Glomerular endothelial cell (primary cell): ENCODE measurements around the gene FANCD2OS. TPM values are rescaled to one million over a fixed set of nuclear protein-coding genes. Genes with fewer than 3 reads are reported as not detected.
"Not testable (repeated sequence)": the region's sequence is repeated elsewhere in the genome, so short reads cannot be mapped to it uniquely, and the experiment has no call there.

Experiments
- DNase-seq: peaks from one replicate; pipeline ENCODE4 v3.0.0-alpha.2; 2011; ENCODE audit warnings: low read depth, low spot score; ENCODE audit errors: extremely low read depth
- total RNA-seq: library from RNA; depleted of rRNA; stranded (reverse); fragments of >200 nt; gene quantifications from 2 replicates; pipeline ENCODE4 v1.2.3, GENCODE V29; 2015

Gene FANCD2OS
- not detected in 2 replicates for total RNA-seq

GRCh38 chr3:10108091-10108490 is at the start of gene FANCD2OS:
Gene FANCD2OS (minus strand): TSS chr3:10108255. CDS start chr3:10104774, 3,481 bp downstream.
- DNase-seq, result no peak

GRCh38 chr3:10157031-10157430 is 49.0 kb upstream of the FANCD2OS start:
- no peak for DNase-seq

GRCh38 chr3:10155658-10156057 is 47.6 kb upstream of the FANCD2OS start:
- no peak for DNase-seq

GRCh38 chr3:10155123-10155472 is 47.0 kb upstream of the FANCD2OS start:
- no peak for DNase-seq

- no peak for DNase-seq
Observed at GRCh38 chr3:10154335-10155122, 46.5 kb upstream of the FANCD2OS start.

- no peak for DNase-seq
Observed at GRCh38 chr3:10150987-10151386, 42.9 kb upstream of the FANCD2OS start.

GRCh38 chr3:10149226-10149625 is 41.2 kb upstream of the FANCD2OS start:
- no peak for DNase-seq

- no peak for DNase-seq
Observed at GRCh38 chr3:10145685-10146084, 37.6 kb upstream of the FANCD2OS start.

GRCh38 chr3:10142707-10143560 is 34.9 kb upstream of the FANCD2OS start:
- DNase-seq, result no peak

GRCh38 chr3:10140996-10141546 is 33.0 kb upstream of the FANCD2OS start:
- DNase-seq, result no peak

GRCh38 chr3:10137178-10137577 is 29.1 kb upstream of the FANCD2OS start:
- no peak for DNase-seq

GRCh38 chr3:10136426-10137005 is 28.5 kb upstream of the FANCD2OS start:
- DNase-seq, result no peak

GRCh38 chr3:10135872-10136271 is 27.8 kb upstream of the FANCD2OS start:
- not testable (repeated sequence) for DNase-seq

- no peak for DNase-seq
Observed at GRCh38 chr3:10122724-10123123, 14.7 kb upstream of the FANCD2OS start.

- DNase-seq, result no peak
Observed at GRCh38 chr3:10121064-10121463, 13.0 kb upstream of the FANCD2OS start.

- no peak for DNase-seq
Observed at GRCh38 chr3:10119376-10119775, 11.3 kb upstream of the FANCD2OS start.

- no peak for DNase-seq
Observed at GRCh38 chr3:10116928-10117327, 8.9 kb upstream of the FANCD2OS start.

- DNase-seq, result no peak
Observed at GRCh38 chr3:10116138-10116460, 8.0 kb upstream of the FANCD2OS start.

GRCh38 chr3:10115326-10116137 is 7.5 kb upstream of the FANCD2OS start, which contains the start of gene BRK1:
Gene BRK1 (plus strand): TSS chr3:10115675. CDS start chr3:10115702, 27 bp downstream.
- peak; percentile 84 for DNase-seq

GRCh38 chr3:10106919-10107318 is 1.1 kb downstream of the FANCD2OS start:
- no peak for DNase-seq
